Stimulated activated memory B cell treated with anti-CD40 and anti-IgM and Interleukin-4, amounts not matched to agents 10 μg/mL and 1 μg/mL and 100 μg/mL, for 72 hours (primary cell): ENCODE data around the gene C19orf25.

Experiments used
- ATAC-seq: fragments of 150-1000 bp; cut with Tn5 transposase; 2 replicates; pipeline ENCODE4 v1.10.0; 2021
- H3K27ac Mint-ChIP-seq: one replicate; pipeline ENCODE4 v1.8.0; 2022; ENCODE audit warnings: mild to moderate bottlenecking, mixed read lengths
- H3K27me3 Mint-ChIP-seq: one replicate; pipeline ENCODE4 v1.8.0; 2022; ENCODE audit warnings: mixed read lengths
- H3K36me3 Mint-ChIP-seq: one replicate; pipeline ENCODE4 v1.8.0; 2022; ENCODE audit warnings: mixed read lengths
- H3K4me1 Mint-ChIP-seq: one replicate; pipeline ENCODE4 v1.8.0; 2022; ENCODE audit warnings: mixed read lengths
- H3K4me3 Mint-ChIP-seq: one replicate; pipeline ENCODE4 v1.8.0; 2022; ENCODE audit warnings: mild to moderate bottlenecking, moderate library complexity, mixed read lengths
- H3K9me3 Mint-ChIP-seq: one replicate; pipeline ENCODE4 v1.8.0; 2022; ENCODE audit warnings: mixed read lengths

The C19orf25 gene

GRCh38 chr19:1431759-1432506, 47.1 kb downstream of the C19orf25 start:
- no peaks in the 10 kb centered on the region for H3K4me1 Mint-ChIP-seq
- no peak overlapping the region for H3K27ac Mint-ChIP-seq
- H3K4me3 Mint-ChIP-seq, result no peak overlapping the region
- ATAC-seq, result no peak
- no peaks in the 10 kb centered on the region for H3K27me3 Mint-ChIP-seq
- H3K36me3 Mint-ChIP-seq, result peaks cover 28% of the 10 kb centered on the region
- H3K9me3 Mint-ChIP-seq, result no peaks in the 10 kb centered on the region

DNA sequence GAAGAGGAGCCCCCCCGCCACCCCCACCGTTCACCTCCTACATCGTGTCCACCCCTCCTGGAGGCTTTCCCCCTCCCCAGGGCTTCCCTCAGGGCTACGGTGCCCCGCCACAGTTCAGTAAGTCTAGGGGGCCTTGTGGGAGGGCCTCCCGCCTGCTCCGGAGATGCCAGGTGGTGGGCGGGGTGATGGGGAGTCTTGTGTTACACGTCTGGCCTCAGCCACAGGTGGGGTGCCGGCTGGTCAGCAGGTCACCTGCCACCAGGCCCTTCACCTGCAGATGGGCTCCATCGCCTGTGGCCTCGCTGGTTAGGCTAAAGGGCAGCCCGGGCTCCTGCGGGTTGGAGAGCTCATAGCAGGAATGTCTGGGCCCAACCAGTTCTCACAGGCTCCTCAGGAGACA, 48.8 kb downstream of the C19orf25 start:
- Mint-ChIP-seq H3K27ac (no peak overlapping the region), H3K4me1 (no peaks in the 10 kb centered on the region), H3K36me3 (peaks cover 32% of the 10 kb centered on the region)

GRCh38 chr19:1429750-1430149, 49.3 kb downstream of the C19orf25 start:
- Mint-ChIP-seq H3K4me1 (peaks cover 3% of the 10 kb centered on the region), H3K27ac (no peak overlapping the region), H3K4me3 (no peak overlapping the region), H3K36me3 (peaks cover 36% of the 10 kb centered on the region), H3K27me3 (no peaks in the 10 kb centered on the region), H3K9me3 (no peaks in the 10 kb centered on the region)
- ATAC-seq, result no peak

More for the DNA sequence above, 48.8 kb downstream of the C19orf25 start:
- Mint-ChIP-seq H3K9me3 (no peaks in the 10 kb centered on the region), H3K27me3 (no peaks in the 10 kb centered on the region), H3K4me3 (no peak overlapping the region)
- ATAC-seq, result no peak

DNA sequence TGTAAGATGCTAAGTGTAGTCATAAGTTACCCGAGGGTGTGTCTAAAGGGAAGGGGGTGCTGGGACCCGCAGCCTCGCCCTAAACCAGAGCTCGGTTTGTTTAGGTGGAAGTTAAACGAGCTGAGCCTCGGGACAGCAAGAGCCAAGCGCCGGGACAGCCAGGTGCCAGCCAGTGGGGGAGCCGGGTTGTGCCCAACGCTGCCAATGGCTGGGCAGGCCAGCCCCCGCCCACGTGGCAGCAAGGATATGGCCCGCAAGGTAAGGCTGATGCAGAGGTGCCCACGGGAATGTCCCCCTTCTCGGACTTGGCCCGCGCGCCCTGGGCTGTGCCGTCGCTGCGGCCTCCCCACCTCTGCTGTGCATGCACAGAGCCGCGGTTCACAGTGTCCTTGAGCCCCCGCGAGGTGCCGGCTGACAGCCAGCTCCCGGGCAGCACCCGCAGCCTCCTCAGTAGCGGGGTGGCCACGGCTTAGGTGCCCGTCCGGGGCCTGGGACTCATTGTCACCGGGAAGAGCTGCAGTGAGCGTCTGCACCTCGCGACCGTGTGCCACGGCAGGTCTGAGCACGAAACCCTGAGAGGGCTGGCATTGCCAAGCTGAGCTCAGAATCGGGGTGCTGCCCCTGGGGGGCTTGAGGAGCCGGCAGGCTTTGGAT, 50.1 kb downstream of the C19orf25 start:
- no peak for ATAC-seq
- Mint-ChIP-seq H3K27ac (no peak overlapping the region), H3K36me3 (peaks cover 45% of the 10 kb centered on the region), H3K4me1 (peaks cover 5% of the 10 kb centered on the region), H3K9me3 (no peaks in the 10 kb centered on the region), H3K27me3 (no peaks in the 10 kb centered on the region), H3K4me3 (no peak overlapping the region)

DNA sequence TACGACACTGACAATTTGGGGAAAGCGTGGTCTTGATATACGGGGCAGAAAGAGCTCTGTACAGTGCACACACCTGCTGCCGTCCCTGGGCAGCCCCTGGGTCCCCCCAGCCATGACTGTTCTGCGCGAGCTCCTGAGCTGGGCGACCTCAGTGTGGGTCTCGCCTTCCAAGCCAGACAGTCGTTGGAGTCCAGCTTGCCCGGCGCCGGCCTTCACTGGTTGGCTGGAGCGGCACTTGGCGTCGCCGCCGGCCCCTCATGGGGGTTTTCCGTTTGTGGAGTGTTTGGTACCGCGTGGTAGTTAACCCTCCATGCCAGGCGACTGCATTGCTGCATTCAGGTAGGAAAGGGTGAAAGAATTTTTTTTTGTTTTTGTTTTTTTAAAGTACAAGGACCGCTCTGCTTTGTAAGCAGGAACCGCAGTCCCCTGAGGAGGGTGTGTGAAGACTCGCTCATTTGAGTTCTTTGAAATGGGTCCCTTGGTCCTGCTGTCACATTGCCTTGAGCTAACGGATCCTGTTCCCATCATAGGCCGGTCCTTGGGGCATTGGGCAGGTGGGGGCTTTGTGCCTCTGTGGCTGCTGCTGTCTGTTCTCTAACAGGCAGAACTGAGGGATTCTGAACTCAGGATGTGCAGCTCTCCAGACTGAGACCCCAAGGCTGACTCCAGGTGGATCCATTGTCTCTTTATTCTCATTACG, 51.6 kb downstream of the C19orf25 start:
- Mint-ChIP-seq H3K4me3 (no peak overlapping the region), H3K4me1 (peaks cover 18% of the 10 kb centered on the region), H3K27me3 (no peaks in the 10 kb centered on the region), H3K36me3 (peaks cover 56% of the 10 kb centered on the region), H3K27ac (no peak overlapping the region), H3K9me3 (no peaks in the 10 kb centered on the region)
- no peak for ATAC-seq

- no peak overlapping the region for H3K27ac Mint-ChIP-seq
- H3K27me3 Mint-ChIP-seq, result no peaks in the 10 kb centered on the region
- ATAC-seq, result no peak
- H3K36me3 Mint-ChIP-seq, result peaks cover 53% of the 10 kb centered on the region
- peaks cover 18% of the 10 kb centered on the region for H3K4me1 Mint-ChIP-seq
- no peaks in the 10 kb centered on the region for H3K9me3 Mint-ChIP-seq
- no peak overlapping the region for H3K4me3 Mint-ChIP-seq
Measured at GRCh38 chr19:1426736-1427135, 52.3 kb downstream of the C19orf25 start.

- no peaks in the 10 kb centered on the region for H3K9me3 Mint-ChIP-seq
- peaks cover 18% of the 10 kb centered on the region for H3K4me1 Mint-ChIP-seq
- no peak overlapping the region for H3K27ac Mint-ChIP-seq
- H3K4me3 Mint-ChIP-seq, result no peak overlapping the region
- ATAC-seq, result no peak
- no peaks in the 10 kb centered on the region for H3K27me3 Mint-ChIP-seq
- H3K36me3 Mint-ChIP-seq, result peaks cover 54% of the 10 kb centered on the region
Measured at GRCh38 chr19:1425902-1426301, 53.1 kb downstream of the C19orf25 start.

- no peak overlapping the region for H3K27ac Mint-ChIP-seq
- peaks cover 18% of the 10 kb centered on the region for H3K4me1 Mint-ChIP-seq
- no peaks in the 10 kb centered on the region for H3K27me3 Mint-ChIP-seq
- no peaks in the 10 kb centered on the region for H3K9me3 Mint-ChIP-seq
- no peak for ATAC-seq
- H3K4me3 Mint-ChIP-seq, result no peak overlapping the region
- H3K36me3 Mint-ChIP-seq, result peaks cover 59% of the 10 kb centered on the region
Measured at GRCh38 chr19:1425102-1425837, 53.7 kb downstream of the C19orf25 start.

DNA sequence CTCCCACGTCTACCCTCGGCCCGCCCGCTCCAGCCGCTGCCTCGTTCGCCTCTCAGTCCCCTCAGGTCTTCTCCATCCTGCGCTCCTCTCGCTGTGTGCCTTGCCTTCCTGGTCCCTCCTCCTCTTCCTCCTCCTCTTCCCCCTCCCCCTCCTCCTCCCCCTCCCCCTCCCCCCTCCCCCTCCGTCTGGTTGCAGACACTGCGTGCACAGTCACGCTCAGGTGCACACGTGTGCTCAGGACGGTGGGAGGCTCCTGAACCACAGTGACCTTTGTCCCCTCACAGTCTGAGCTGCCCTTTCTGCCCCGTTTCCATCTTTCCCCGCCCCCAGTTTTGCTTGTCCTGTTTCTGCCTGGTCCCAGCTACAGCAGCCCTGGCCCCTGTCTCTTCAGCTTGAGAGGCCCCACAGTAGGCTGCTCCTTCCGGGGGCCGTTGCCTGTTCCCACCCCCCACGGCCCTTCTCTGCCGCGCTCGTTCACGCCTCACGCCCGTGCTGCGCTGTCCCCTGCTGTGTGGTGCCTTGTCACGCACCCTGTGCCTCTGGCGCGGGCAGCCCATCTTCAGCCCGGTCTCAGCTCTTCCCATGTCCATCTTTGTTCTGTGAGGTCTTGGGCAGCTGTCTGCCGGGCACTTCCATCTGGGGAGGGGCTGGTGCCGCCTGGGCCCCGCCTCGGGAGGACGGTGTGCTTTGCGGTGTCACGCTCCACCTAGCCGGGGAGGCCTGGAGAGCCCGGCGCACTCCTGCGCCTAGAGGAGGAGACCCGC, 54.6 kb downstream of the C19orf25 start:
- H3K9me3 Mint-ChIP-seq, result no peaks in the 10 kb centered on the region
- no peak overlapping the region for H3K4me3 Mint-ChIP-seq
- no peak overlapping the region for H3K27ac Mint-ChIP-seq
- H3K36me3 Mint-ChIP-seq, result peaks cover 58% of the 10 kb centered on the region
- H3K4me1 Mint-ChIP-seq, result peaks cover 20% of the 10 kb centered on the region
- ATAC-seq, result no peak
- no peaks in the 10 kb centered on the region for H3K27me3 Mint-ChIP-seq

GRCh38 chr19:1423436-1424191, 55.4 kb downstream of the C19orf25 start:
- no peak overlapping the region for H3K4me3 Mint-ChIP-seq
- peaks cover 25% of the 10 kb centered on the region for H3K4me1 Mint-ChIP-seq
- H3K27me3 Mint-ChIP-seq, result no peaks in the 10 kb centered on the region
- peaks cover 65% of the 10 kb centered on the region for H3K36me3 Mint-ChIP-seq
- H3K27ac Mint-ChIP-seq, result no peak overlapping the region
- ATAC-seq, result no peak
- no peaks in the 10 kb centered on the region for H3K9me3 Mint-ChIP-seq
